GM19239 (cell line): ENCODE data around the gene SURF4.
"Not testable (repeated sequence)": the region's sequence is repeated elsewhere in the genome, so short reads cannot be mapped to it uniquely, and the experiment has no call there.

ENCODE experiments used
- DNase-seq: peaks from one replicate; pipeline ENCODE4 v3.0.0; 2011; ENCODE audit warnings: low spot score; ENCODE audit not compliant: insufficient read length
- FAIRE-seq: peaks from 2 replicates; lab custom pipeline; 2011; peaks lifted over from hg19 to GRCh38; lab: Jason Lieb, UNC

Gene SURF4

GRCh38 chr9:133321411-133321935 lies 54.4 kb downstream of the SURF4 start:
- FAIRE-seq (no peak), DNase-seq (no peak)

GRCh38 chr9:133320421-133320881 lies 55.4 kb downstream of the SURF4 start:
- DNase-seq (no peak), FAIRE-seq (no peak)

GRCh38 chr9:133317551-133317950 lies 58.3 kb downstream of the SURF4 start:
- DNase-seq, FAIRE-seq: not testable (repeated sequence)

GRCh38 chr9:133315997-133316396 lies 59.9 kb downstream of the SURF4 start:
- FAIRE-seq (no peak), DNase-seq (no peak)
